Measurements from ENCODE around the gene CERS1. TPM values are rescaled to one million over a fixed set of nuclear protein-coding genes. Genes with fewer than 3 reads are reported as not detected.

CERS1 gene
- total RNA-seq, 1 donor from 2014 or later, result 1.8 TPM

DNA sequence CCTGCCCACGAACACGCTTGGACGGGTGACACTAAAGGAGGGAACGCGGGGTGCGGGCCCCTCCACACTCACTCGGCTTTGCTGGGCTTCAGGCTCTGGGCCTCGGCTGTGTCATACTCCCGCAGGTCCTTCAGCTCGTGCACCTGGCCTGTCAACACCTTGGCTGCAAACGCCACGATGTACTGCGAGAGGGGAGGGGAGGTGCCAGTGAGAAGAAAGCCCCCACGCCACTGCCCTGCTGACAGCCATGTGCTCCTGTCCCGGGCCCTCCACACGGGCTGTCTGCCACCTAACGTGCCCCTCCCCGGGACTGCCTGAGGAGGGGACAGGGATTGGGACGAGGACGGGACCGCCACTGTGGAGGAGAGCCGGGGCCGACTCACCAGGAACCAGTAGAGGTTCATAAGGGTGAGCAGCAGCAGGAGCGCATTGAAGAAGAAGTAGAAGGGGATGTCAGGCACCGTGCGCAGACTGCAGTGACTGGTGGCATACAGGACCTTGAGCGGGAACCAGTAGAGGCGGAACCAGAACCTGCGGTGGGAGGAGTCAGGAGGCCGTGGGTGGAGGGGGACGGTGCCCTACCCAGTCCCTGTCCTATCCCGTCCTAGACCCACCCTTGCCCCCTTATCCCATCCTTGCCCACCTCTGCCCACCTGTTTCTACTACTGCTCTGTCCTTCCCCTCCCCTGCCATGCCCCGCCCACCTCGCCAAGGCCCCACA lies 16.9 kb downstream of the CERS1 start:
- intact Hi-C loops (cut with DNase I), result no loop called here
- DNase-seq (ENCODE audit: low spot score), result no peak

DNA sequence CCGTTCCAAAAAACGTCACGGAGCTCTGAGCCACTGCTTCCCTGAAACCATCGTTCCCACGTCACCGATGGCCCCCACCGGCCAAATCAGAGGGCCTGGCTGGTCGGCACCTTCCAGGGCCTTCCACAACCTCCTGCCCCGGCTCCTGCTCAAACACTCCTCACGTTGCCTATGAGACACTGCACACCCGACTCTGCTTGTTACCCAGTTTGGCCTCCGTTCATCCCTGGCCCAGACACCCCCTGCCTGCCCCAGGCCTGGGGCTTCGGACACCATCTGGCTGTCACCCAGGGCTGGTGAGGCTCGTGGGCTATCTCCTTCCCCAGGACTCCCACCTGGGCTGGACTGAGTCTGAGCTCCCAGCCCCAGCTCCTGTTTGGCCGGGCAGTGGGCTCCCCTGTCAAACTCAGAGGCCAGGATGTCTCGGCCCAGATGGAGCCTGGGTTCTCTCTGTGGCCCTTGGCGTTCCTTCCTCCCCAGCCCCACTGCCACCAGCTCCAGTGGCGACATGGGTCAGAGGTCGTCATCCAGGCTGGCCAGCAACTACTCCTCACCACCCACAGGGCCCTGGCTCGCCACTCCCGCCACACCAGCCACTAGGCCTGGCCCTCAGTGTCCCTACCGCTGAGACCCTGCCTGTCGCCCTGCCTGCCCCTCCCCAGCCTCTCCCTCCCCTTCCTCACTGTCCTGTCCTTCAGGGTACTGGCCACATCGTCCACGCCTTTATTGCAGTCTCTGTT lies 17.7 kb downstream of the CERS1 start:
- DNase-seq (ENCODE audit: low spot score), result no peak
- intact Hi-C loops (cut with DNase I), result no loop called here

- intact Hi-C loops (cut with DNase I), result no loop called here
- DNase-seq (ENCODE audit: low spot score), result no peak
Measured at GRCh38 chr19:18876865-18877264, 19.1 kb downstream of the CERS1 start.

DNA sequence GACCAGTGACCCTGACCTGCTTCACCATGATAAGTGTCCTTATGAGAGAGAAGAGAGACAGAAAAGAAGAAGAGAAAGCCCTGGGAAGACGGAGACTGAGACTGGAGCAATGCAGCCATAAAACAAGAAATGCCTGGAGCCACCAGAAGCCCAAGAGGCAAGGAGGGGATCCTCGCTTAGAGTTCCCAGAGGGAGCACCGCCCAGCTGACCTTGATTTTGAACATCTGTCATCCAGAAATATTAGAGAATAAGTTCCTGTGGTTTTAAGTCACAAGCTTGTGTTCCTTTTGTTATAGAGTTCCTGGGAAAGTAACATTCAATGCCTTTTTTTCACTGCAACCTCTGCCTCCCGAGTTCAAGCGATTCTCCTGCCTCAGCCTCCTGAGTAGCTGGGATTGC lies 20.2 kb downstream of the CERS1 start:
- intact Hi-C loops (cut with DNase I), result no loop called here
- DNase-seq (ENCODE audit: low spot score), result no peak

- DNase-seq (ENCODE audit: low spot score), result no peak
- intact Hi-C loops (cut with DNase I), result no loop called here
Measured at GRCh38 chr19:18871543-18871942, 24.4 kb downstream of the CERS1 start.

GRCh38 chr19:18870531-18871172 lies 25.3 kb downstream of the CERS1 start:
- intact Hi-C loops (cut with DNase I), result no loop called here
- DNase-seq (ENCODE audit: low spot score), result no peak

DNA sequence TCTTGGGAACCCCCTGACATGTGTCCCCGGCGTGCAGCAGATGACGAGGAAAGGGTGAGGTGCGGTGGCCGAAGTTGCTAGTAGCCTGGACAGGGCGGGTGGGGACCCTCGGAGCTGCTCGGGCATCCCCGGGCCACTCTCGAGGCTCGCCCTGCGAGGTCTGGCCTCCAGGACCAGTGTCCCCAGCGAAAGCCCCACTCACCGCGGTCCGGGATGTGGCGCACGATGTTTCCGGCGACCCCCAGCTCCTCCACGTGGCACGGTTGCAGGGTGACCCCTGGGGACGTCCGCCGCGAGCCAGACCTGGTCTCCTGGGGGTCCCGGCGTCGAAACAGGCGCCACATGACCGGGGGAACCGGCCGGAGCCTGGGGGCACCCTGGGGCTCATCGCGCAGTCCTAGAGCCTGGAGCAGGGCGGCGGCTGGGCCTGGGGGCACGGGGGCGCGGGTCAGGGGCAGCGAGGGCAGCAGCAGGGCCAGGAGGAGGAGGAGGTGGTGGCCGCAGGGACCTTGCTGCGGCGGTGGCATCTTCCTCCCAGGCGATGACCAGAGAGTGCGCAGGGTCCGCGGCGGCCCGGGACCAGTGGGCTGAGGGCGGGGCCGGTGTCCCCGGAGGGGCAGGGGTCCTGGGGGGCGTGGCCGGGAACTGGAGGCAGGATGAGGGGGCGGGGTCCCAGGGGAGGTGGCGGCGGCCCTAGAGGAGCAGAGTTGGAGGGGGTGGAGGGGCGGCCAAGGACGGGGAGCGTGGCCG lies 26.0 kb downstream of the CERS1 start:
- intact Hi-C loops (cut with DNase I), result no loop called here

DNA sequence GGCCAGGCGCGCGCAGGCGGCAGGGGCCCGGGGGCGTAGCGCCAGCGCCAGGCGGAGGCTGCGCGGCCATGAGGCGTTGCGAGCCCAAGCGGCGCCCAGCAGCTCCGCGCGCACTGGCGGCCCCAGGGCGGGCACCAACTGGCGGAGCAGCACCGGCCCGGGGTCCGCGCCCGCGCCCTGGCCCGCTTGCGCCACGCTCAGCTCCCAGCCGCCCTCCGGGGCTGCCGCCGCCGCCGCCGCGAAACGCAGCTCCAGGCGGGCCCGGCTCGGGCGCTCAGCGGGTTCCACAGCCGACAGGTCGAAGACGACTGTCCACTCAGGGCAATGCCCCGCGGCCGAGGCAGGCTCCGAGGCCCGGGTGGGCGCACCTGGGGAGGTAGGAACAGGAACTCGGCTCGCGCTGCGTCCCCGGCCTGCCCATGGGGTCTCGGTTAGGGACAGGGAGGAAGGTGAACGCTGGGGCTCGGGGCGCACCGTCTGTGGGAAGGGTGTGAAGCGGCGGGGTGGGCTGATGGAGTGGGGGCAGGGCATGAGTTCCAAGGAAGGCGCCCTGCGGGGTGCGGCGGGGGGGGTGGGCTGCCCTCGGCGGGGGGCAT lies 26.8 kb downstream of the CERS1 start:
- DNase-seq (ENCODE audit: low spot score), result no peak
- intact Hi-C loops (cut with DNase I), result no loop called here

More for the DNA sequence above, 26.0 kb downstream of the CERS1 start:
- DNase-seq (ENCODE audit: low spot score), result no peak

DNA sequence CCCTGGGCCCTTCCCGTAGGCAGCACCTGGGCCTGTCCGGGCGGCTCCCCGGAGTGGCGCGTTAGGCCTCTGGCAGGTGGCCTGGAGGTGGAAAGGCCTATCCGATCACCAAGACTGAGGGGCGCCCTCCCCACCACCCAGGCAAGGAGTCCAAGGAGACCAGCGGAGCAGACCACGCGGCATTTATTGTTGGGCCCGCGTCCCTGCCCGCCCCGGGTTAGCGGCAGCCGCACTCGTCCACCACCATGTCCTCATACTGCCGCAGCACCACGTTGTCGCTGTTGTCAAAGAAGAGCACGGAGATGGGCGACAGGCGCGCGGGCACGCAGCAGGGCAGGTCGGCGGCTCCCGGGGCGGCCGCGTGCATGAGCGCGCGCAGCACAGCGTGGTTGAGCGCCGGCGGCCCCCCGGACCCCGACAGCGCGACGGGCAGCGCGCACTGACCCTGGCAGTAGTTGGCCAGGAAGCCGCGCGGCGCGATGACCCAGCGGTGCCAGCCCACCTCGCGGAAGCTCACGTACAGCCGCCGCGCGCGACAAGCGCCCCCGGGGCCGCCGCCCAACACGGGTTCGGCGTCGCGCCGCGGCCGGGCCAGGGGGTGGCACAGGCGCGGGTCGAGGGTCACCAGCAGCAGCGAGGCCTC lies 27.5 kb downstream of the CERS1 start:
- intact Hi-C loops (cut with DNase I), result no loop called here
- DNase-seq (ENCODE audit: low spot score), result no peak

GRCh38 chr19:18867751-18868150 lies 28.2 kb downstream of the CERS1 start:
- DNase-seq (ENCODE audit: low spot score), result no peak
- intact Hi-C loops (cut with DNase I), result no loop called here

DNA sequence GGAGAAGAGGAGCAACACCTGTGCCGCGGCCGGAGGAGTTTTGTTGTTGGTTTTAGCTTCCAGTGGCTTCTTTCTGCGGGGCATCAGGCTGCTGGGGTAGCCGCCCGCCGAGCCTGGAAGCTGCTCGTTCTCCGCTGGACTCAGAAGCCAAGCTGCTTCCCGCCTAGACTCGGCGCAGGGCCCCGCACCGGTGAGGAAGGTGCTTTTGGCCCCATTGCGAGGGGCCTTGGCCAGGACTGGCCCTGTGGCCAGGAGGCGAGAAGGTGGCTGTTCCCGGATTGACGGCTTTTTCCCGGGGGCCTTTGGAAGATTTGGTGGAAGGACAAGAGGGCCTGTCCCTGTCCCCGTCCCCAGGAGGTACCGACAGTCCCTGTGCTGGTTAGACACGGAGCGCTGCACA lies 28.8 kb downstream of the CERS1 start:
- intact Hi-C loops (cut with DNase I), result no loop called here
- no peak for DNase-seq (ENCODE audit: low spot score)

GRCh38 chr19:18866800-18867123 lies 29.2 kb downstream of the CERS1 start:
- DNase-seq (ENCODE audit: low spot score), result no peak
- intact Hi-C loops (cut with DNase I), result no loop called here

- intact Hi-C loops (cut with DNase I), result no loop called here
- peak; percentile 84 for DNase-seq (ENCODE audit: low spot score)
Measured at GRCh38 chr19:18865973-18866799, 29.8 kb downstream of the CERS1 start.

- intact Hi-C loops (cut with DNase I), result no loop called here
- no peak for DNase-seq (ENCODE audit: low spot score)
Measured at GRCh38 chr19:18865106-18865972, 30.6 kb downstream of the CERS1 start.

- intact Hi-C loops (cut with DNase I), result no loop called here
- DNase-seq (ENCODE audit: low spot score), result no peak
Measured at GRCh38 chr19:18863843-18864362, 32.1 kb downstream of the CERS1 start.

GRCh38 chr19:18862976-18863842 lies 32.7 kb downstream of the CERS1 start:
- intact Hi-C loops (cut with DNase I), result no loop called here

More at GRCh38 chr19:18862976-18863842, 32.7 kb downstream of the CERS1 start:
- DNase-seq (ENCODE audit: low spot score), result no peak

Data from cardiac septum (tissue), 1 donor.